ENCODE measurements around the gene ZC3HAV1. TPM values are rescaled to one million over a fixed set of nuclear protein-coding genes. Genes with fewer than 3 reads are reported as not detected.

The ZC3HAV1 gene
- total and polyA plus RNA-seq, 8 donors: 3.6 to 18.5 (median 10.1) TPM

DNA sequence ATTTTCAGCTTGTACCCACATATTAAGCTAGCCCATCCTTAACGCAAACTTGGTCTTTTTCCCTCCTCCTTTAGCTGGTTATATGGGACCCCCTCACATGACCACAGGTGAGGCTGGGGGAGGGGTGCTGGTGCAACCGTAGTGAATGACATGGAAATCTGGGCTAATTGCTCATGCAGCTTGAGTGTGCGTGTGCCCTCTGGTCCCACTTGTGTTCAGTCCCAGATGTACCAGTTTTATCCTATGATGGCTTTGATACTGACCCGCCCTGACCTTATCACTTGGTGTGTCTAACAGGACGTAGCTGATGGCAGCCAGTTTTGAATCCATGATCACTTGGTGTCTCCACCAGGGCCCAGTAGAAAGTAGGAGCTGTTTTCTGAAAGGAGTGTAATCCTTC is 5.1 kb upstream of the ZC3HAV1 start:
- DNase-seq (no peak), ATAC-seq (no peak), FAIRE-seq (no peak)
- H3K36me3 ChIP-seq: no peaks in the 10 kb centered on the region
- no peak overlapping the region for H3K4me3 ChIP-seq
- H3K4me1 ChIP-seq: peaks cover 0 to 9% (median 8%) of the 10 kb centered on the region in 3 donors
- no peaks in the 10 kb centered on the region for H3K27me3 ChIP-seq
- no peak overlapping the region for H3K27ac ChIP-seq
- TF ChIP-seq, protein P1, sequence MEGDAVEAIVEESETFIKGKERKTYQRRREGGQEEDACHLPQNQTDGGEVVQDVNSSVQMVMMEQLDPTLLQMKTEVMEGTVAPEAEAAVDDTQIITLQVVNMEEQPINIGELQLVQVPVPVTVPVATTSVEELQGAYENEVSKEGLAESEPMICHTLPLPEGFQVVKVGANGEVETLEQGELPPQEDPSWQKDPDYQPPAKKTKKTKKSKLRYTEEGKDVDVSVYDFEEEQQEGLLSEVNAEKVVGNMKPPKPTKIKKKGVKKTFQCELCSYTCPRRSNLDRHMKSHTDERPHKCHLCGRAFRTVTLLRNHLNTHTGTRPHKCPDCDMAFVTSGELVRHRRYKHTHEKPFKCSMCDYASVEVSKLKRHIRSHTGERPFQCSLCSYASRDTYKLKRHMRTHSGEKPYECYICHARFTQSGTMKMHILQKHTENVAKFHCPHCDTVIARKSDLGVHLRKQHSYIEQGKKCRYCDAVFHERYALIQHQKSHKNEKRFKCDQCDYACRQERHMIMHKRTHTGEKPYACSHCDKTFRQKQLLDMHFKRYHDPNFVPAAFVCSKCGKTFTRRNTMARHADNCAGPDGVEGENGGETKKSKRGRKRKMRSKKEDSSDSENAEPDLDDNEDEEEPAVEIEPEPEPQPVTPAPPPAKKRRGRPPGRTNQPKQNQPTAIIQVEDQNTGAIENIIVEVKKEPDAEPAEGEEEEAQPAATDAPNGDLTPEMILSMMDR (IDR thresholded peaks at IDR 0.05): no peak
- WGBS, 2 donors: 86% methylated on average over 5 of the region's 5 CpGs
- intact Hi-C loops (cut with DNase I): no loop called here
- H3K9me3 ChIP-seq: no peaks in the 10 kb centered on the region

- no peak for ATAC-seq
- H3K27ac ChIP-seq: no peak overlapping the region
- H3K36me3 ChIP-seq: no peaks in the 10 kb centered on the region
- 63 to 74% methylated on average over 3 of the region's 3 CpGs for WGBS, 2 donors
- FAIRE-seq: no peak
- H3K4me1 ChIP-seq: peaks cover 0 to 9% (median 8%) of the 10 kb centered on the region in 3 donors
- no peak for DNase-seq
- no peaks in the 10 kb centered on the region for H3K27me3 ChIP-seq
- intact Hi-C loops (cut with DNase I): no loop called here
- no peaks in the 10 kb centered on the region for H3K9me3 ChIP-seq
- TF ChIP-seq, protein P1 (IDR thresholded peaks at IDR 0.05): no peak
- H3K4me3 ChIP-seq: no peak overlapping the region
These were observed 4.5 kb upstream of the ZC3HAV1 start for GRCh38 chr7:139114018-139114417.

DNA sequence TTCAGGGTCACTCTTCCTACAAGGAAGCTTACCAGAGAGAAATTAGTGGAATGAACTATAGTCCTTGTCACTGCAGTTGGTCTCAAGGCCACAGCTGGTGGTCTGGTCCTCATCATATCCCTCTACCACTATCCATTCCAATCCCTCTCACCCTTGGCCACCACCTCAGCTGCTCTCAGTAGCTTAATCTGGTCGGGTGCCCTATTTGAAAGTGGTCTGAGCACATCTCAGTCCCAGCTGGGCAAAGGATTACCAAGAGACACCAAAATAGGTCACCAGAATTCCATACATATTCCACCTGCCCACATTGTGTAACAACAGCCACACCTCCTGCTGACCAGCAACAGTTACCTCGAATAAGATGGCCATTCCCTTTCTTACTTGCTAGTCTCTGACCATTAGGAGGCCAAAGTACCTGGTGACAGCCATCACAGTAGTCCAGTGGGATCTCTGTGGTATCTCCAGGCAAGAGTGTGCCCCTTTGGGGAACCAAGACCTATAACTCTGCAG is 3.3 kb upstream of the ZC3HAV1 start:
- TF ChIP-seq, protein P1 (IDR thresholded peaks at IDR 0.05): no peak
- Histone ChIP-seq H3K27me3 (no peaks in the 10 kb centered on the region), H3K4me1 (peaks cover 0 to 1% (median under 1%) of the 10 kb centered on the region in 3 donors), H3K36me3 (no peaks in the 10 kb centered on the region), H3K4me3 (no peak overlapping the region), H3K9me3 (no peaks in the 10 kb centered on the region), H3K27ac (no peak overlapping the region)
- intact Hi-C loops (cut with DNase I): no loop called here
- no peak for ATAC-seq
- DNase-seq: no peak
- FAIRE-seq: no peak
- 75 to 82% methylated on average over 2 of the region's 2 CpGs for WGBS, 2 donors

DNA sequence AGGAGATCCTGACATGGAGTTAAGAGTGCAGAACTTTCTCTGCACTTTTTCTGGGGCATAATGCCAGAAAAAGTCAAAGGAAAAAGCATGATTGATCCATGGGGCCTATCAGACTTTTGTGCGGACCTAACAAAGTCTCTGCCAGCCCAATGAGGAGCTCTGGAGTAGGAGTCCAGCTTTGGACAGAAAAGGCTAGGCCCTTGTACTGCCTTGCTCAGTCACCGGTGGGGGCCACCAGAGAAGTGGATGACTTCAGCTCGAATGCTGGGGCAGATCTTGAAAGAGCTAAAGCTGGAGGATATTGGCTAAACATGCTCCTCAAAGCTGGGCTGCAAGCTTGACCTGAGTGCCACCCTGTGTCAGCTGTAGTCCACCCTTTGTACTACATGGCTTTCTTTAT is 2.8 kb upstream of the ZC3HAV1 start:
- no peaks in the 10 kb centered on the region for H3K4me1 ChIP-seq
- no peak for FAIRE-seq
- no peak for DNase-seq
- intact Hi-C loops (cut with DNase I): no loop called here
- H3K27me3 ChIP-seq: no peaks in the 10 kb centered on the region
- H3K4me3 ChIP-seq: no peak overlapping the region
- 79 to 90% methylated on average over 3 of the region's 3 CpGs for WGBS, 2 donors
- TF ChIP-seq, protein P1 (IDR thresholded peaks at IDR 0.05): no peak
- H3K36me3 ChIP-seq: no peaks in the 10 kb centered on the region
- no peaks in the 10 kb centered on the region for H3K9me3 ChIP-seq
- no peak overlapping the region for H3K27ac ChIP-seq
- no peak for ATAC-seq

DNA sequence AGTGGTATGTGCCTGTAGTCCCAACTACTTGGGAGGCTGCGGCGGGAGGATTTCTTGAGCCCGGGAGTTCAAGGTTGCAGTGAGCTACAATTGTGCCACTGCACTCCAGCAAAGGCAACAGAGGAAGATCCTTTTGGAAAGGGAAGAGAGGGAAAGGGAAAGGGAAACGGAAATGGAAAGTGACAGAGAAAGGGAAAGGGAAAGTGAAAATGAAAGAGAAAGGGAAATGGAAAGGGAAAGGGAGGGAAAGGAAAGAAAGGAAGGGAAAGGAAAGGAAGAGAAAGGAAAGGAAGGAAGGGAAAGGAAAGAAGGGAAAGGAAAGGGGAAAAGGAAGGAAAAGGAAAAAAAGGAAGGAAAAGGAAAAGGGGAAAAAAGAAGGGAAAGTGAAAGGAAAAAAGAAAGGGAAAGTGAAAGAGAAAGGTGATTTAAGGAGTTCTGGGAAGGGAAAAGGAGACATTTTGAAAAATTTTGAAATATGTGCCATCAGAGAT is 2.3 kb upstream of the ZC3HAV1 start:
- no peak for ATAC-seq

More for the DNA sequence above, 2.3 kb upstream of the ZC3HAV1 start:
- no peak for DNase-seq
- 94 to 96% methylated on average over 4 of the region's 4 CpGs for WGBS, 2 donors
- TF ChIP-seq, protein P1 (IDR thresholded peaks at IDR 0.05): no peak
- no peaks in the 10 kb centered on the region for H3K27me3 ChIP-seq
- no peak overlapping the region for H3K4me3 ChIP-seq
- H3K36me3 ChIP-seq: no peaks in the 10 kb centered on the region
- FAIRE-seq: no peak
- no peaks in the 10 kb centered on the region for H3K9me3 ChIP-seq
- no peak overlapping the region for H3K27ac ChIP-seq
- intact Hi-C loops (cut with DNase I): no loop called here
- no peaks in the 10 kb centered on the region for H3K4me1 ChIP-seq
